ENCODE data around the gene CLEC2D.
A peak's percentile ranks its signal among the peaks of the same experiment; 100 is the strongest.
"Not testable (repeated sequence)": the region's sequence is repeated elsewhere in the genome, so short reads cannot be mapped to it uniquely, and the experiment has no call there.

The CLEC2D gene

DNA sequence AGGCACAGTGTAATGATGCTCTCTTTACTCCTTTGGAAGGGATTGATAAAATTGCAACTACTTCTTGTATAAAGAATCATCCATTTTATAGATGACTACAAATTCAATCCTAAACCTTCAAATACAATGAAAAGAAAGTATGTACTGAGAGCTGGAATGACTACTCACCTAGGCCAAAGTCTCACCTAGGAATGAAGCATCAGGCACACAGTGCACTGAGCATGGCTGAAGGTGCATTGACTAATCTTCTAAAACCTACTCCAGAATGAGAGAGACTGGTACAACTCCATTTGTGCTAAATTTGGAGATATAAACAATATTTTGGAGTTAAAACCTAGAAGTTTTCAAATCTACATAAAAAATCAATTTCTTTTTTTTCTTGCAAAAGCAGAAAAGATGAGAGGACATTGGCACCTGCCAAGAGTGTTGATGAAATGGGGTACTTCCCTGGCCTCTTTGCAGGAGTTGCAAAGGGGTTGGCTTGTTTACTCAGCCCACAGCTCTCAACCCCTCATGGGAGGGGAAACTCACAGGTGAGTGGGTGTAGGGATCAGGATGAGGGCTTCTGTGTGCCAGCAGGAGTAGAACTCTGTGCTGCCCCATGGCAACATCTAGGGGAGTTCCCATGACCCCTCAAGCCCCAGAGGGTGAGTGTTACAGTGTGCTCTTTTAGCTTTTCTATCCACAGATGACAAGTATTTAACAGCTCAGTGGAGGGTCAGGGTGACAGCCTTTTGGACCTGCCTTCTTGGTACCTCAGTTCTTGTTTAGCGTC, 32.1 kb downstream of the CLEC2D start:
- peak in 2 of 6 experiments; percentile 20 to 27 for DNase-seq

DNA sequence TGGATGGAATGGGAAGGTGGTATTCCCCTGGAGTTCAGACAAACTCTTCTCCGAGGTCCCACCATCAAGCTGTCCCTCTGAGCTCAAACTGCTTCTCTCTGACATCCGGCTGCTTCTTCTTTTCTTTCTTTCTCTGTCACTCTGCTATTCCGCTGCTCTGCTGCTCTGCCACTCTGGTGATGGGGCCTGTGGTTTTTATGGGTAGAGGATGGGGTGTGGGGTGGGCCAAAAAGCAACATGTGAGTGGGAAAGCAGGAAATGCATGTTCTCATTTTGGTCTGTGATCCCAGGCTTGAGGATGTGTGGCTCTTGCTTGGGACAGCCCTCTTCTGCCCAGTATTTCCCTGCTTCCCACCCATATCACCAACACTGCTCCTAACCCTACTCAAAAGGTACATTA, 32.7 kb downstream of the CLEC2D start:
- peak; percentile 14 to 73 (median 54) for DNase-seq

- not testable (repeated sequence) for DNase-seq
These were observed 35.0 kb downstream of the CLEC2D start for GRCh38 chr12:9704561-9704960.

- no peak for DNase-seq
These were observed 36.7 kb downstream of the CLEC2D start for GRCh38 chr12:9706086-9706685.

GRCh38 chr12:9707356-9707755, 37.8 kb downstream of the CLEC2D start:
- no peak for DNase-seq

DNA sequence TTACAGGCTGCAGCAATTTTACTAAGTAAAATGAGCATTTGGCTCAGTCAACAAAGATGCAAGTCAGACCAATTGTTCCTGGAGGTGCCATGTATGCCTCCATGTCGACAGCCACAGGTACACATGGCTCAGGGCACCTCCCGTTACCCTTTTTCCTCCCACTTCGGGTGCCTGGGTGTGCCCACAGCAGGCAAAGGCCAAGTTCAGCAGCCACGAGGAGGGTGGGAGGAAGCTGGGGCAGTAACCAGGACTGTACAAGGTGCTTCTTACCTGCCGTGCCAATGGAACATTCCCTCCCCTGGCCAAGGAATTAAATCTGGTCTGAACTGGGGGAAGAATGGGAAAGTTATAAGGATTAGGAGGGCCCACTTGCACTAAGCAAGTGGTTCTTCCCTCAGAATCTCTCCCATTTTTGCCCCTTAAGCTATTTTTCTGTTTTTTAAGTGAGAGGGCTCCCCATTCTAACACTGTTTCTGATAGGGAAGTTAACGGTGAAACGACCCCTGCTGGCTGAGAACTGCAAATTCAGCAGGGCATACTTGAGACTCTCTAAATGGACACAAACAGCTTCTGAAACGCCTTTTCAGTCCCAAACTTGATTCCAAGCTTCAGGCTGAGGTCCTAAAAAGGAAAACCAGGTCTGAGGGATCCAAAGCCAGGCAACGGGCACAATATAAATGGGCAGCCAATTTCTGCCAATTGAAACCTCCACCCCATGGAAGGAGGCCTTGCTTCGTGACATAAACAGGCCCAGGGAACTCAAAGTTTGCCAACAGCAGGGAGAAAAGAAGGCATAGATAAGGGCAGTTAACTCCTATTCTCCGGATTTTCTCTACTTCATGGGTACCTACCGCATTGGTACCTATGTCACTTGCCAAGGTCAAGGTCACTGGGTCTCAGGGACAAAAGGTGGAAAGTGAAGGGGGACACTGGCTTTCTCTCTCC, 38.6 kb downstream of the CLEC2D start:
- DNase-seq: peak; percentile 36 to 84 (median 50)

- DNase-seq: no peak
These were observed 39.3 kb downstream of the CLEC2D start for GRCh38 chr12:9708853-9709252.

DNA sequence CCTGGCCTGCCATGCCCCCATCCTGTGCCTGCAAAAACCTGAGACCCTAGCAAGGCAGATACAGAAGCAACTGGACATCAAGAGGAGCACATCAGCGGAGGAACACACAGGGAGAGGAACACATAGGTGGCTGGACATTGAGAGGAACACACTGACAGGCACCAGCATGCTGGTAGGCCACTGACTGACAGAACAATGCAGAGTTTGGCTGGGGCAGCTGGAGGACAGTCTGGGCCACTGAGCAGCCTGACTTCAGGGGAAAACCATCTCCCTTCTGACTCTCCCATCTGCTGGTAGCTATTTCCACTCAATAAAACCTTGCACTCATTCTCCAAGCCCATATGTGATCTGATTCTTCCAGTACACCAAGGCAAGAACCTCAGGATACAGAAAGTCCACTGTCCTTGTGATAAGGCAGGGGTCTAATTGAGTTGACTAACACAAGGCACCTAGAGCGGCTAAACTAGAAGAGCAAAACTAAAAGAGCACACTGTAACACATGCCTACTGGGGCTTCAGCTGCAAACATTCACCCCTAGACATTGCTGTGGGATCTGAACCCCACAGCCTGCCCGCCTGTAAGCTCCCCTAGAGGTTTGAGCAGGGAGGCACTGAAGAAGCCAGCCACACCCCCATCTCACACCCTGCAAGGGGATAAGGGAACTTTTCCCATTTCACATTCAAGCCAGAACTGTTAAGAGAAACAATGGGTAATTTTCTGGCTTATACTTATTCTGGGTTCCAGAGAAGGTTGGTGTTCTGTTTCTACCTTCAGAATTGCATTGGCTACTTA, 41.3 kb downstream of the CLEC2D start:
- no peak for DNase-seq

DNA sequence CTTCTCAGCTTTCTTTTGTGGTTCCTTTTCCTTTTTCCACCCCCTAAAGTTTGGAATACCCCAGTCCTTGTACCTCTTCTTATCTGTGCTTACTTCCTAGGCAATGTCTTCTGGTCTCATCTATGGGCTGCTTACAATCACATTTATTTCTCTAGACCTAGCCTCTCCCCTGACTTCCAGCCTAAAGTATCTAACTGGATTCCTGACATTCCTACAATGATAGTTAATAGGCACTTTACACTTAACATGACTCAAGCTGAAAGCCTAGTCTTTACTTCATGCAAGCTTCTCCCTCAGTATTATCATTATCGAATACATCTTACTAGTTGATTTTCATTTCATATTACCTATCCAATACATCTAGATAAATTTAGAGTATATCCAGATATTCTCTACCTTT, 42.2 kb downstream of the CLEC2D start:
- no peak for DNase-seq

DNA sequence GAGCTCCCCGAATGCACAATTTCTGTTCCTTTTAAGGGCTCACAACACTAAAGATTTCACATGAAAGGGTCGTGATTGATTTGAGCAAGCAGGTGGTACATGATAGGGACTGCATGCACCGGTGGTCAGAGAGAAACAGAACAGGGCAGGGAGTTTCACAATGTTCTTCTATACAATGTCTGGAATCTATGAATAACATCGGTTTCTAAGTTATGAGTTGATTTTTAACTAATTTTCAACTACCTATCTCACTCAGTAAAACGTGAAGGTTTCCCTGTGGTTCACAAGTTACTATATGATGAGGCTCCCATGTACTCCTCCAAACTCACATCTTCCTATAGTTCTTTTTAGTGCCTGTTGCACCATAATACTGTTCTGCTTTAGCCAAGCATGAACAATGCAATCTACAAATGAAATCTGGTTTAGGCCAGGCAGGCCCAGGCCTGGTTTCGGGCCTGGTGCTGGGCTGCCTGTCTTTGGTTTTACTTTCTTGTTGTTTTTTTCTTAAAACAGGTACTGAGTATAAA, 43.6 kb downstream of the CLEC2D start:
- DNase-seq: not testable (repeated sequence)

DNA sequence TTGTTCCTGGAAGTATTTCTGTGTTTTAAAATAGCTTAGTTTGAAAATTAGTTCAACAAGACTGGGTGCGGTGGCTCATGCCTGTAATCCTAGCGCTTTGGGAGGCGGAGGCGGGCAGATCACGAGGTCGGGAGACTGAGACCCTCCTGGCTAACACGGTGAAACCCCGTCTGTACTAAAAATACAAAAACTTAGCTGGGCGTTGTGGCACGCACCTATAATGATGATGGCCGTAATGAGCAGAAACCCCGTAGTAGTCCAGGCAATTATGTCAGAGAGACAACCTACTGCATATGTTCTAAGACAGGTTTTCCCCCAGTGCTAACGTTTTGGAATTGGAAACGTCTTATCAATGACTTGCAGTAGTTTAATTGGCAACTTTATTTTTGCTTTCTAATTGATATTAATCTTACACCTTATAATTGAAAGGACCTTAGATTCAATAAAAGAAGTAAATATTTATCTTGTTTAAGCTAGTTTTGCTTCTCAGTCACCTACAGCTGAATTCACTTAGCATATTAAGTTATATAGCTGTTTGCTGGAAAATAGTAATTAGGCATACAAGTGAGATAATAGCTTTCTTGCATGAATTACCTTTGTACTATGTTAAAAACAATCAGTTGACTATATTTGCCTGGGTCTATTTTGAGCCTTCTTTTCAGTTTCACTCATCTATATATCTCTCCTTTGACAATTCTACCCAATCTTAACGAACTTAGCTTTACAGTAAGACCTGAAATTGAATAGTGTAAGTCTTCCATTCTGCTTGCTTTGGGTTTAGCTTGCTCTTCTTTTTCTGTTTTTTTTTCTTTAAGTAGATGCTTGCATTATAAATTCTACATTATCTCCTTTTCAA, 47.8 kb downstream of the CLEC2D start:
- DNase-seq: no peak

DNA sequence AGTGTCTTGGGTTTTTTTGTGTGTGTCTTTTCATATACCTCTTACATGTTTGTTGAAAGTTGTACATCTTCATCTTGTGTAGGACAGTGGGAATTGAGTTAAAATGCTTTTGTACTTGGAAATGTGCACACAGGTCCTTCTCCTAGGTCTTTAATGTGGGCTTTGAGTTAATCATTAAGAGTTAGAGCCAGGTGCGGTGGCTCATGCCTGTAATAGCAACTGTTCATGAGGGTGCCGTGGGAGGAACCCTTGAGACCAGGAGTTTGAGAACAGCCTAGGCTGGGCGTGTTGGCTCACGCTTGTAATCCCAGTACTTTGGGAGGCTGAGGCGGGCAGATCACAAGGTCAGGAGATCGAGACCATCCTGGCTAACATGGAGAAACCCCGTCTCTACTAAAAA, 49.5 kb downstream of the CLEC2D start:
- DNase-seq: no peak

DNA sequence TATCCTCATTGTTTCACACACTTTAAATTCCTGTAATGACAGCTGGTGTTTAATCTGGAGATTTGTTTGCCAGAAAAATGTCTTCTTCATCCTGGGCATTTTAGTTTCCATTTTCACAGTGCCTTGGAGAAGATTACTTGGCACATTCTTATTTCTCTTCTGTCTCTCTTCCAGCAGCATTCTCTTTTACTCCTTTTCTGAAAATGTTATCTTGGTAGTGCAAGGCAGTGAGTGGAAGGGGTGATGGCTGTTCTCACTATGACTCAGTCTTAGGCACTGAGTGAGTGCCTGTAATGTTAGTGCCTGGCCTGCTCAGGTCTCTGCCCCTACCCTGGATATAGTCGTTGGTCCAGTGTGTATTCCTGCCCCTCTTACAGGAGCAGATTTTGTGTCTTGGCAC, 50.3 kb downstream of the CLEC2D start:
- DNase-seq: no peak

GRCh38 chr12:9721394-9722092, 52.0 kb downstream of the CLEC2D start:
- no peak for DNase-seq

- DNase-seq: no peak
These were observed 54.5 kb downstream of the CLEC2D start for GRCh38 chr12:9724023-9724422.

GRCh38 chr12:9725213-9725870, 55.8 kb downstream of the CLEC2D start:
- DNase-seq: no peak

- DNase-seq: no peak
These were observed 58.3 kb downstream of the CLEC2D start for GRCh38 chr12:9727813-9728212.

DNA sequence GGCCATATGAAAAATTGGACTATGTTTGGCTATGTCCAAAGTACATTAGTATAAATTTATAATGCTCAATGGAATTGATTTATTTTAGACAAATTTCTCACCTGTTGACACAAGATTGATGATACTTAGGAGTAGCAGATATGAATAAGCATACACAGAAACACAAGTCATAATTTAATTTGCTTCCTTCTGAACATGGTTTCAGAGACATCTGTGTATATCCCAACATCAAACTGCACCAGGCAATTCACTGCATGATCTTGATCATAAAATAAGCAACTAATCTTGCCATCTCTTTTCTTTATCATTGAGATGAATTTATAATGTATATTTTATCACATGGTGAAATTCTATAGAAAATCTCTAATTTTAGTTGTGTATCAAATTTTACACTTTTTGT, 59.6 kb downstream of the CLEC2D start:
- DNase-seq: no peak

DNA sequence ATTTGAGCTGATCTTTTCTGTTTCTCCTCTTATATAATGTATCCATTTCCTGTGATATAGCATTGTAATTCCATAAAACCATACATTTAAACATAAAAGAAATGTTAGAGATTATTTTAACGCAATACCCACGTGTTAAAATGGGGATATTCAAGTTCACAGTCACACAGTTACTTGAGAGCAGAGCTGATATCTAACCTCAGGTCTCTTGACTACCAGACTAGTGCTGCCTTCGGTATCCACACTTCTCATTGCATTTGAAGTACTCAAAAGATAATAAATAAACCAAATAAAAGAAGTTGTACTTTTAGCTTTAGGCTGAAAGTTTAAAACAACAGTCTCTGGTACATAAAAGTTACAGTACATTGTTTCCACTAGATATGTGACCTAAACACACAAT, 60.5 kb downstream of the CLEC2D start:
- no peak for DNase-seq

- DNase-seq: no peak
These were observed 61.1 kb downstream of the CLEC2D start for GRCh38 chr12:9730591-9730990.

Measured in stimulated activated naive CD4-positive, alpha-beta T cell (primary cell).